GM13976 (cell line): ENCODE data around the gene NEK6.

Source experiments
- DNase-seq: peaks from one replicate; pipeline ENCODE4 v3.0.0; 2012; ENCODE audit warnings: low spot score
- in situ Hi-C: fragments of 300-500 bp; cut with MboI; formaldehyde crosslinking; loops from one replicate; pipeline ENCODE4 v1.12.0; 2022; ENCODE audit warnings: low sequenced_read_pairs, mixed read lengths, inconsistent platforms; ENCODE audit not compliant: unreplicated experiment
- TF ChIP-seq, protein P1 (sequence below): IDR thresholded peaks from 2 replicates; pipeline ENCODE4 v1.5.1; 2012; ENCODE audit warnings: borderline replicate concordance, mild to moderate bottlenecking; ENCODE audit not compliant: insufficient read depth; ENCODE audit errors: extremely low read depth, missing control alignments, control extremely low read depth

NEK6 gene

DNA sequence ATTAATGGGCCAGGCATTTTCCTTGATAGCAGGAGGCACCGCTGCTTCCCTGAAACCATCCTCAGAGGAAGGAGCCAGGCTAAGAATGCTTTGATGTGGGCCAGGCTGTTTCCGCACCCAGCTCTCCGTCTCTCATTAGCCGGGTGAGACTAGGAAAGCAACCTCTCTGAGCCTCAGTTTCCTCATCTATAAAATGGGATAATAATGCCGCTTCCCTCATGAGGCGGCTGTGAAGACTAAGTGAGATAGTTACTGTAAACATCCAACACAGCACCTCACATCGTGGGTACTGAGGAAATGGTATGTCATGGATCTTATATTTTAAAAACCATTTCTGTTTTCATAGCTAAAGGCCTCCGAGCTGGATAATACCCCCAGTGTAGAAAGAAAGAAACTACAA lies 46.5 kb downstream of the NEK6 start:
- TF ChIP-seq, protein P1, sequence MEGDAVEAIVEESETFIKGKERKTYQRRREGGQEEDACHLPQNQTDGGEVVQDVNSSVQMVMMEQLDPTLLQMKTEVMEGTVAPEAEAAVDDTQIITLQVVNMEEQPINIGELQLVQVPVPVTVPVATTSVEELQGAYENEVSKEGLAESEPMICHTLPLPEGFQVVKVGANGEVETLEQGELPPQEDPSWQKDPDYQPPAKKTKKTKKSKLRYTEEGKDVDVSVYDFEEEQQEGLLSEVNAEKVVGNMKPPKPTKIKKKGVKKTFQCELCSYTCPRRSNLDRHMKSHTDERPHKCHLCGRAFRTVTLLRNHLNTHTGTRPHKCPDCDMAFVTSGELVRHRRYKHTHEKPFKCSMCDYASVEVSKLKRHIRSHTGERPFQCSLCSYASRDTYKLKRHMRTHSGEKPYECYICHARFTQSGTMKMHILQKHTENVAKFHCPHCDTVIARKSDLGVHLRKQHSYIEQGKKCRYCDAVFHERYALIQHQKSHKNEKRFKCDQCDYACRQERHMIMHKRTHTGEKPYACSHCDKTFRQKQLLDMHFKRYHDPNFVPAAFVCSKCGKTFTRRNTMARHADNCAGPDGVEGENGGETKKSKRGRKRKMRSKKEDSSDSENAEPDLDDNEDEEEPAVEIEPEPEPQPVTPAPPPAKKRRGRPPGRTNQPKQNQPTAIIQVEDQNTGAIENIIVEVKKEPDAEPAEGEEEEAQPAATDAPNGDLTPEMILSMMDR, result no peak
- in situ Hi-C loops, result no loop called here
- no peak for DNase-seq

DNA sequence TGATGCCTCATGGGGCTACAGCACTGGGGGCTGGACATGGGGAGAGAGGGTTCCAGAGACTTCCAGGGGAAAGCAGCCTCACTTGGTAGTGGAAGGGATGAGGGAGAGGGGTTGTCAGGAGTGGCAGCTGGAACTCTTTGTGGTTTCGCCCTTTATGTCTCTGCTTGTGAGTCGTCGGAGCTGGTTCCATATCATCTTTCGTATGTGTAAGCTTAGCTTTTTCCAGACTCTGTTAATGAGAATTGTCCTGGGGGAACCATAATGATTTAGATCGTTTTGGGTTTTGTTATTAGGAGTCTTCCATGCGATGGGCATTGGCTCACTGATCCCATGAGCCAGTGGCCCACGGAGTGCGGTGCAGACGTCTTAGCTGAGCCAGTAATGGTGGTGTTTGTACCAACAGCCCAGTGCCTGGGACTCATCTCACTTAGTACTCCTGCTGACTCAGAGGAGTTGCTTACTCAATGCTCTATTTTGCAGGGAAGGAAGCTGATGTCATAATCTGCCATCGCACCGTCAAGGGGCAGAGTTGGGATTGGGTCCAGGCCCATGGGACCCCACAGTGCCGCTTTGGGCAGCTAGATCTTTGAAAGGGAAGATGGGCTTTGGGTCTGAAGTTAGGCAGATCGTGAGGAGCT lies 48.5 kb downstream of the NEK6 start:
- no peak for DNase-seq

DNA sequence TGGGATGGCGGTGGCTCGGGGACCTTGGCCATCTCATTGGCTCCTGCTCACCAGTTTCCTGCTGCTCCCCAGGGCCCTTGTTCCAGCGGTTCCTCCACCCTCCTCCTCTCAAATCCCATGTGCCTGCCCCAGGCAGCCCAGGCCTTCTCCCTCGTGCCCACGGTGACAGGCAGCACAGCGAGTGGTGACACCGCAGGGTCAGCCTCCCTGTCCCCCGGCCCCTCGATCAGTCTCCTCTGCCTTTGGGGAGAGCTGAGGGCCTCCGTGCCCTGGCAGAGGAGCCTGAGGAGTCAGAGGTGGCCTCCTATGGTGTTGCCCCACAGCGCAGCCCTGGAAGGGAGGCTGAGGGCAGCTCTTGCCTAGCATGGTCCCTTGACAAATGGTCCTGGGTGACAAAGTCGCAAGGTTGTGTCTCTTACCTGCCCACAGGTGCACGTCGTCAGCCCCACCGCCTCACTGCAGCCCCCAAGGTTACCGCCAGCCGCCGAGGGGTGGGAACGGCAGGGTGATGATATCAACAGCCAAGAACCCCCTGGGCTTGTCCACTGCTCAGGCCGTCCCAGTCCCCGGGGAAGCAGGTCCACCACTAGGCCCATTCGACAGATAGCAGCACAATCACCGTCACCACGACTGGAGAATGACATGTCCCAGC lies 49.8 kb downstream of the NEK6 start:
- in situ Hi-C loops, result no loop called here
- no peak for DNase-seq
- TF ChIP-seq, protein P1, result no peak

More for the DNA sequence above, 48.5 kb downstream of the NEK6 start:
- TF ChIP-seq, protein P1, result no peak
- in situ Hi-C loops, result no loop called here

DNA sequence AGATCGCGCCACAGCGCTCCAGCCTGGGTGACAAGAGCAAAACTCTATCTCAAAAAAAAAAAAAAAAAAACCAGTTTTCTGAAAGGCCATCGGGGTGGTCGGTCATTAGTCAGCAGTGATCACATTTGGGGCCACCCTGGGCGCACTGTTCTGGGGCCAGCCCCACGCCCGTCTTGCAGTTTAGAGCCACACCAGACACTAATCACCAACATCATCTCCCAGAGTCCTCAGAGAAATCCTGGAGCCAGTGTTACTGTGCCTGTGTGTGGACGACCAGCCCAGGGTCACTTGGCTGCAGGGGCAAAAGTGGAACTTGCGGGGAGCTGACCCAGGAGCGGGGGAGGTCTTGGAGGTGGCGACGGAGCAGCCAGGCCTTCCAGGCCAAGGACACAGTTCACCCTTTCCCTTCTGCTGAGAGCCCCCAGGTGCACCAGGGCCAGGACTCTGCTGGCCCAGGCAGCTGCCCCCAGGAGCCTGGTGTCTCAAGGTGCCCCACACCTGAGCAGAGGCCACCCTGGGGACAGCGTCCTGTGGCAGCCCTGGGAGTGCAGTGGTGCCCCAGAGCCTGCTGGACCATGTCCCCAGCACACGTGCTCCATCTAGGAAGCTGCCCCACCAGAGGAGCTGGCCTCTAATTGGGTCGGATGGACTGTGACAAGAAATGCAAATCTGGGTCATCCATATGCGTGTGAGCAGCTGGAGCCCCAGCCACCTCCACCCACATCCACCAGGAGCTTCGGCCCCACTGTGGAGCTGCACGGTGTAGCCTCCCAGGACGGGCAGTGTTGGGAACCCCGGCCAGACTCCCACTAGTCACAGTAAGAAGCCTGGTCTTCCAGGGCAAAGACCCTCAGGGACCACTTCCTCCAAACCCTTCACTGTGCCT lies 51.1 kb downstream of the NEK6 start:
- TF ChIP-seq, protein P1, result no peak
- in situ Hi-C loops, result no loop called here
- DNase-seq, result no peak

DNA sequence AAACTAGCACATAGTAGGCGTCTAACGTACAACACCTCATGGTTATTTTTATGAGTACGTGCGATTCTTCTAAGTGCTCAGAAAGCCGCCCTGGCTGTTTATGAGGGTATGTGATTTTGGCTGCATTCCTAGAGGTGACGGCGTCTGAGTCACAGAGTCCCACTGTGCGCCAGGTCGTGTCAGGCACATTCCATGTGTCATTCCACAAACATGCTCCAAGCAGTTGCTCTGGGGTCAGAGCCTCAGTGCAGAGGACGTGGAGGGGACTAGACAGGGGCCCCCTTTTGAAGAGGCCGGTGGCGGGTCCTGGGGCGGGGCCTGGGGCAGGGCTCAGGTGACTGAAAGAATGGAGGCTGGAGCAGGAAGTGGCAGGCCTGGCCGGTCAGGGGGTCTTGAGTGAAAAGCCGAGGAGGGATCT lies 51.9 kb downstream of the NEK6 start:
- in situ Hi-C loops, result no loop called here
- DNase-seq, result no peak
- TF ChIP-seq, protein P1, result no peak

DNA sequence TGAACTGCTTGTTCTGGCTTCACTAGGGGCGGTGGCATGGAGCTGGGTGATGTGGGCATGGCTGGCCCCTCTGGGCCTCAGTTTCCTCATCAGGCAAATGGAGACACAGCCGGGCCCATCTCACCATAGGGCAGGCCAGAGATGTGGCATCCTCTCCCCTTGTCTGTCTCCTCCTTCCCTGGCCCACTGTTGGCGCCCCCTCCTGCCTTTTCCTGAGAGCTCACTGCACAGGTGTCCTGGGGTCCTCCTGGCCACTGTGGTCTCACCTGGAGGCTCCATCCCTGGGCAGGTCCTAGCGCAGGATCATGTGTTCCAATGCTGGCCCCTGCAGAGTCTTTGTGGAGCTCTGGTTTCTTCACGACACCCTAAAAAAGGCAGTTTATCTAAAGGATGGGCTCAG lies 53.5 kb downstream of the NEK6 start:
- TF ChIP-seq, protein P1, result no peak
- no peak for DNase-seq
- in situ Hi-C loops, result no loop called here
